ENCODE measurements around the gene SNAP91.

SNAP91 gene

DNA sequence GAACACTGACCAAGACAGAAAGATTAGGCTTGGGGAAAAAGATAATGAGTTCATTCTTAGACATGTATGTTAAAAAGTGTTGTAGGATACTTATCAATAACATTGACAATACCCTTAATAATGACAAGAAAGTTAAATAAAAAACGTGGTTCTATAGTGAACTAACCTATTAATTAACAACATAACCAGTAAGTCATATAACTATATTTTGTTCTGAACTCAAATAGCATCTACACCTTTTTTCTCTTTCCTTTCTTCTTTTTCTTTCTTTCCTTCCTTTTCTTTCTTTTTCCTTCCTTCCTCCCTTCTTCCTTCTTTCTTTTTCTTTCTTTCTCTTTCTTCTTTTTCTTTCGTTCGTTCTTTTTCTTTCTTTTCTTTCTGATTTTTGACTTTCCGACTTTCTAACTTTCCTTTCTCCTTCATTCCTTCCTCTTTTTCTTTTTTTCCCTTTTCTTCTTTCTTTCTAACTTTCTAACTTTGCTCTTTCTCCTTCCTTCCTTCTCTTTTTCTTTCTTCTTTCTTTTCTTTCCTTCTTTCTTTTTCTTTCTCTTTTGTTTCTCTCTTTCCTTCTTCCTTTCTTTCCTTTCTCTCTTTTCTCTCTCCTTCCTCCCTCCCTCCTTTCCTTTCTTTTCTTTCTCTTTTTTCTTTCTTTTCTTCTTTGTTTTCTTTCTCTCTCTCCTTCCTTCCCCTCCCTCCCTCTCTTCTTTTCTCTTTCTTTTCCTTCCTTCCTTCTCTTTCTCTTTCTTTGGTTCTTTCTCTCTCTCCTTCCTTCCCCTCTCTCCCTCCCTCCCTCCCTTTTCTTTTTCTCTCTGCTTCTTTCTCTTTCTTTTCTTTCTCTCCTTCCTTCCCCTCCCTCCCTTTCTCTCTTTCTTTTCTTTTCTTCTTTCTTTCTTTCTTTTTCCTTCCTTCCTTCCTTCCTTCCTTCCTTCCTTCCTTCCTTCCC is 172.0 kb downstream of the SNAP91 start:
- no peak for DNase-seq

DNA sequence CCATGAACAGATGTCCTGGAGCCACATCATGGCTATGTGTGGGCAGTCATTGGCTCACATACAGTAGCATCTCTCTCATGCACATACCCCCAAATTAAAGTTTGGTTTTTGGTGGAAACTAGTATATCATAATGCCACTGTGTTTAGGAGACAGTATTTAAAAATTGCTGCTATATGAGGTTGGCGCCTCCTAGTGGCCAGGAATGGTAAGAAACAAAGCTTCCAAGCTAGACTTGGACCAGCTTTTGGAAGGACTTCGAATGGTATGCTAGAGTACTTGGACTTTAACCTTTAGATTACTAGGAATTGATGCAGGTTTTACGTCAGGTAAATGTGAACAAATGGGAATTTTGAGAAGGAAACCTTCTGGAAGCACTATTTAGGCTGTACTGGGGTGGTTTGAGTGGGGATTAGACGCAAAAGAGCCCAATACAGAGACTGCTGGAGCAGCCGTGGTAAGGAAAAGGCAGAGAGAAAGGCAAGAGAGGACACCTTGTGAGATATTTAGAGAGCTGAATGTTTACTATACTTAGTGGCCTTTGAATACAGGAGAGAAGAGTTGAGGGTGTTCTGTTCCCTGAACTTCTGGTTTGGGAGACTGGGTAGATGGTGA is 172.8 kb downstream of the SNAP91 start:
- DNase-seq = peak; percentile 67

DNA sequence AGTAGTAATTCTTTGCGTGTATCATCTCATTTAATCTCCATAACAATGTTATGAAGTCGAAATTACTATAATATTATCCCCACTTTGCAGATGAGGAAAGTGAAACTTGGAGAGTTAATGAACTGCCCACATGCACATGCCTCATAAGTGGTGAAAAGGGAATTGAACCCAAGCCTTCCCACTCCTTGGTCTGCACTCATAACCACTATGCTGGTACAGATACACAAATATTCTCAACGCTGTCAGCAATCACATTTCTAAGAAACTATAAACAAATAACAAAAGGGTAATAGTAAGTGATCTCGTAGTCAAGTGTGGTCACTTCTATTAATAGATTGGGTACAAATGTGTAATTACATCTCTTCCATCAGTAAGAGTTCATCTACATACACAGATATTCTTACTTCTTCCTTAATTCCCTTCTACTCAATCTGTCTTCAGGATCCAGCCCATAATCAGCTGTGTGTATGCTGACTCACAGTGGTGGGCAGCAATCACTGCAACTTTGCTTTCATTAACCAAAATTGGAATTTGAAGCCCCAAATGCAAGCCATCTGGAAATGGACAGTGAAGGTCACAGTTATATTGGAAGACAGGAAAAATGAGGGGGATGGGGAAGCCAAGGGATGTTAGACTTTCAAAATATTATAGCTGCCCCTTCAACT is 190.0 kb downstream of the SNAP91 start:
- no peak for DNase-seq

DNA sequence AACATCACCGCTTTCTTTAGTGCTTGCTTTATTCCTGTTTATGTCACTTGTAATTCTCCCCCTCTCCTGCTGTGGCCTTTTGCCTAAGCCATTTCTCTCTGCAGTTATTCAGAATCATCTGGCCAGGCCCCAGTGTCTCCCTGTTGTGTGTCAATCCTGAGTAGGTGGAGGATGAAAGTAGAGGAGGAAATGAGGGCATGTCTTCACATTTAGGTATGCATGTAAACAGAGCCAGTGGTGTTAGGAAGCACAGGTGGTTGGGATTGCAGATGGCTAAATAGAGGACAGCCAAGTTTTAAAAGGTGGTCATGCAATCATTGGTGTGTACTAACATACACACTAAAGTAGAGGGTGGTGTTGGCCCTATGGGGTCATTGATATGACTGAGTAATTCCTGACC is 191.4 kb downstream of the SNAP91 start:
- DNase-seq = no peak

DNA sequence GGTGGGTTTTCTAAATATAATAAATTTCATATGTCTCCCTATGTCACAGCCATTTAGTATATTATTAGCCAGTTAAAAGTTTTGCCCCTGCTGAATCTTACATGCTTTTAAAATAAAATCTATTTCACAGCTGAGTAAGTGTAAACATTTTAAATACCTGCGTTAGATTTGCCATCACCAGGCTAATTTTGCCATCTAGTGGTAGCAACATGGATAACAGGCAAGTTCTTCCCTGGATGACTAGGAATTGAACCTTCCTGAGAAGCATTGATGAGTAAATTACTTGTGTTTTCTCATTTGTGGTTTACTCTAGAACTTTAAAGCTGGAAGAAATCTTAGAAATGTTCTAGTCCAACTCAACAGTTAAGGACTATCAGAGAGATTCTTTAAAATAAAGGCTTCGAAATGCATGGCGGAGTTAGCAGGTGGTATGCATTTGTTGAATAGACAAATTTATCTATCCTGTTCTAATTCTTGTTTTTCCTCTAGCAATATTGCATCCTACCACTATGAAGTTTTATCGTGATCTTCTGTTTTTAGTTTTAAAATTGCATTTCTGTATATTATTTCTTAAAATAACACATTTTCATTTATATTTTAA is 193.9 kb downstream of the SNAP91 start:
- no peak for DNase-seq

GRCh38 chr6:83514466-83514865 is 194.4 kb downstream of the SNAP91 start:
- DNase-seq = no peak

- DNase-seq = peak; percentile 60
Measured at GRCh38 chr6:83511901-83512681, 196.8 kb downstream of the SNAP91 start, which contains the start of gene PRSS35. PRSS35 (plus strand) TSS chr6:83512534; CDS start chr6:83523442, 10,908 bp downstream.

DNA sequence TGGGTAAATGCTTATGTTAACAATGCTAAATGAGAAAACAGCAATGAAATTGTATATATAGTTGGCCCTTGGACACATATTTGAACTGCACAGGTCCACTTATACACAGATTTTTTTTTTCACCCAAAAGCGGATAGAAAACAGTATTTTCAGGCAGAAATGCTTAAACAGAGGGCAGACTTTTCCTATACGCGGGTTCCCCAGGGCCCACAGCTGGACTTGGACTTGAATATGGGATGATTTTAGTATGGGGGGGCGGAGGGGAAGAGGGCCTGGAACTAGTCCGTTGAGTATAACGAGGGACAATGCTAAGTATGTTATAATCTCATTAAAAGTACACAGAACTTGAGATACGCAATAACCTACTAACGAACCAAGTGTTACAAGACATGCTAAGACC is 197.6 kb downstream of the SNAP91 start:
- DNase-seq = no peak

- no peak for DNase-seq
Measured at GRCh38 chr6:83510791-83511190, 198.1 kb downstream of the SNAP91 start.

- DNase-seq = no peak
Measured at GRCh38 chr6:83509441-83509840, 199.5 kb downstream of the SNAP91 start.

DNA sequence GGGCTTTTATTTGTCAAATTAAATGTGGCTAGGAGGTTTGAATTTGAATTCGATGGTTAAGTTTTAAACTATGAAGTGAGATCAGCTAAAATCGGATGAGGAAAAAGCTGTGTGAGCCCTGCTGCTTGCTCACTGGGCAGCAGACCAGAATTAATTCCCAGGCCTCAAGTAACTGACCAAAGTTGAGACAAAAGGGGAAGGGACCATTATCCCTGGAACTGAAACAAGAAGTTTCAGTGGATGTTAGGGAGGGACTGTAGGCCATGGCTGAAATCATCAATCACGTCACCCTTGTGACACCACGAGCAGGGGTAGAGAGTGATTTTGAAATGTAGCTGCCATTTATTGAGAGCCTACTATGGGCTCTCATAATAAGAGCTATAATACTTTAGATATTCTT is 203.5 kb downstream of the SNAP91 start:
- no peak for DNase-seq

All from activated CD8-positive, alpha-beta memory T cell treated with anti-CD3 and anti-CD28 coated beads for 24 hours (primary cell).